K562 treated with DMSO at 1 percent for 12 hours (cell line): ENCODE measurements around the gene ARSJ. TPM values are rescaled to one million over a fixed set of nuclear protein-coding genes. Genes with fewer than 3 reads are reported as not detected.

Experiments
- total RNA-seq: library from RNA; unstranded; fragments of 300-600 nt; gene quantifications from 2 replicates; pipeline ENCODE4 v1.2.3, GENCODE V29; 2022; ENCODE audit not compliant: insufficient read depth

The ARSJ gene
- total RNA-seq: not detected in 2 replicates

DNA sequence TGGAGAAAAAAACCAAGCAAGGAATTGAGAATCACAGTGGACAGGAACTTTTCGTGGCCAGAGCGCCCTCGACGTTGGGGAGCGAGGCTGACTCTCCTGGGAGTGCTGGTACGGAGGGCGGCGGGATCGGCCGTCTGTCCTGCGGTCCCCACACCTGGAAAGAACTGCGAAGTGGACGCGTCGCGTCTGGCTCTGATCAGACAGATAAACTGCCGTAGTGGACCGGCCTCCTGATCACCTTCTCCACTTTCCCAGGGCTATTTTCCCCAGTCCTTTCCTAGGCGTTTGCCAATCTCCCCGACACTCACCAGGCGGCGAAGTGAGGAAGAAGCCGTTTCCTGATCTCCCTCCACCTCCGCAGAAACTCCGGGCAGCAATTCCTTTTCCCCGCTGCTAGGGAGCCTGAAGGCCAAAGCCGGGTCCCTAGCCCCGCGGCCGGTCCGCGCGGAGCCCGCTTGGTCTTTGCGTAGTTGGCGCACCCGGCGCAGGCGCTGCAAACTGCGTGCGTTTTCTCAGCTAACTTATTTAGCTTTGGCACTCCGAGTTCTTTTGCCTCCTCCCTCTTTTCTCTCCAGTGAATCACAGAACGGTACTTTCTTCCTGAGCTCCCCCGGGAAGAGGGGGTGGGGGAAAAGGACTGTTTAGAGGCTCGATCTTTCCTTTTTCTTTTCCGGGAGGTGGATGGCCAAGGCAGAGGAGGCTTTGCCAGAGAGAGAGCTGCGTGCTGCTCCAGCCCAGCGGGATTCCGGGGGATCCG is at the start of gene ARSJ:
ARSJ (minus strand) TSS at position 500 of the 757 bp plus-strand sequence. CDS start 813 bp downstream, outside the sequence.

Other genes starting within 250 kb of the ARSJ start
- not detected in 2 replicates for gene CAMK2D, start 217.9 kb downstream of the ARSJ start, total RNA-seq